Tibial nerve (tissue), 3 donors: ENCODE measurements around the gene INPP4B.

Experiments
- CTCF ChIP-seq, 5 experiments: fragments of 200-600 bp in 3 of 5; fragments of 450-650 bp in 2 of 5; sonication (generic) in 3 of 5; IDR thresholded peaks; one replicate each; pipeline ENCODE4 v1.5.1; 2016 to 2019; ENCODE audit warnings: antibody characterized with exemption in 5 of 5, mild to moderate bottlenecking in 3 of 5, moderate library complexity in 2 of 5
- POLR2A ChIP-seq, 2 donors: fragments of 450-650 bp; IDR thresholded peaks; one replicate each; pipeline ENCODE4 v1.6.1; 2017; ENCODE audit warnings: antibody characterized with exemption in 2 of 2, mild to moderate bottlenecking in 2 of 2, moderate library complexity in 2 of 2

- TF ChIP-seq POLR2A (IDR thresholded peaks at IDR 0.05) (no peak), CTCF (IDR thresholded peaks at IDR 0.05) (no peak)
Measured at GRCh38 chr4:142846108-142846728, at the start of gene INPP4B.
